ENCODE measurements around the gene TRAF4.

TRAF4 gene

DNA sequence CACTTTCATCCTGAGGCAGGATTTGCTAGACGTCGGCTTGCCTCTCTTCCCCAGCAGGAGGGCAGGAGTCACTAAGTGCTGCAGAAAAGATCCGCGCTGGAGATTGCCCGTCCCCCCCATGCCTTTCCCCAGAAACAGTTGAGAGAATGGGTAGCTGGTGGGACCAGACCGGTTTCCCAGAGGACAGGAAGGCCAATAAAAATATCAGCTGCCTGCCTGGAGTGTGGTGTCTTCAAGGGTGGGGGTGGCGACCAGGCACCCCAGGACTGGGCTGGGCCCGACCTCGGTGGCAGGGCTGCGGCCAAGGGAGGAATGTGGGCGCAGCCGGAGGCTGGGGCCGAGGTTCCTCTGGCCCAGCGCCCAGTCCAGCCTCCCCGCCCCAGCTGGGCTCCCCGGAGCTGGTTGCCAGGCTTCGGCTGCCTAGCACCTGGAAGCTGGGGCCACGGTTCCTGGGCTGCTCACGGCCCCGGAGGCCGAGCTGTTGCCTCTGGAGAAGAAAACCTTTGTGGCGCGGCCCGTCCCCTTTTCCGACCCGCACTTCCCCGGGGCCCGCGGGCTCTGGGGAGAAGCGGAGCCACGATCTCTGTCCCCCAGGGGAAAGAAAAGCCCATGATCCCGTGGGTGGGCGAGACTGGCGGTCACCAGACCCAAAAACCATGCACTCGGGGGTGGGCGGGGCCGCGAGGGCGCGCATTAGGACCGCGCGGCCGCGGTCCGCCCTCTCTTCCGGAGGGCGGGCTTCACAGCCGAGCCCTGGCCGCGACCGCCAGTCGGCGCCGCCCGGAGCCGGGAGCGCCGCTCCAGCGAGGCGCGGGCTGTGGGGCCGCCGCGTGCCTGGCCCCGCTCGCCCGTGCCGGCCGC is at the start of gene TRAF4:
TRAF4 (plus strand) TSS at position 769 of the 861 bp plus-strand sequence. CDS start 102 bp downstream, outside the sequence.
- peak; percentile 88 for DNase-seq

DNA sequence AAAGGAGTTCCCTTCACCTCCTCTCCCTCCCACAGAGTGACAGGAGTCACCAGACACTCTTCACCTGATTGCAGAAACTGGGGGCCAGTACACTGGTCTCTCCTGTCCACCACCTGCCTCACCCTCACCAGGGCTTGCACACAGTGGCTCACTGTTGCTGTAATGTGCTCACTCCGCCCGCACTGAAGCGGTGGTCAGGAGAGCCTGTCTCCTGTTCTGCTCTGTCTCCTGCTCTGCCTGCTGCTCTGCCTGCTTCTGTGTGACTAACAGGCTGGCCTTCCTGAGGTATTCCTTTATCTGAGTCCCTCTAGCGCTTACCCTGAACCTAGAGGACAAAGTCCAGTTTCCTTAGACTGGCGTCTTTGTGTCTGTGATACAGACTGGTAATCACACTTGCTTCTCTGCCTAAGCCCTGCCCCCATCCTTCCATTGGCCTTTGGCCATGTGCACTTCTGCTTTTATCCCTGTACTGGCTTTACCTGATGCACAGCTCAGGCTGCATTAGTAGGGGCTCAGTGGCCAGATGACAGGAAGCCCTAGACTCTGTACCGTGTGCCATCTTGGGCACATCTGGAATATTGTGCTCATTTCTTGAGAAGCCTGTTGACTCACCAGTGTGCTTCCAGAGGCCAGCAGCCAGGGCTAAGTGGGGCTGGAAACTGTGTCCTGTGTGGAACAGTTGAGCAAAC is 45.4 kb upstream of the TRAF4 start:
- DNase-seq = no peak

DNA sequence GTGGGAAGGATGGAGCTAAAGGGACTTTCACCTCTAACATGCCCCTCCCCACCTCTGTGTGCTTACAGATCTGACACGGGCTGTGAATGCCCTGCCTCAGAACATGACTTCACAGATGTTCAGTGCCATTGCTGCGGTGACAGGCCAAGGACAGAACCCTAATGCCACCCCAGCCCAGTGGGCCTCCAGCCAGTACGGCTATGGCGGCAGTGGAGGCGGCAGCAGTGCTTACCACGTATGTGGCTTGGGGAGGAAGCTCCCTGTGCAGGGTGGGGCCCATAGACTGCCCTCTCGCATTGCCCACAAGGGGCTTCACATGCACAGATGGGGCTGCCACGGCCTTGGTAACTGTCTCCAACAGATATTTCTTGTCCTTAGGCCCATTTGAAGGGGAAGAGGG is 43.5 kb upstream of the TRAF4 start:
- no peak for DNase-seq

DNA sequence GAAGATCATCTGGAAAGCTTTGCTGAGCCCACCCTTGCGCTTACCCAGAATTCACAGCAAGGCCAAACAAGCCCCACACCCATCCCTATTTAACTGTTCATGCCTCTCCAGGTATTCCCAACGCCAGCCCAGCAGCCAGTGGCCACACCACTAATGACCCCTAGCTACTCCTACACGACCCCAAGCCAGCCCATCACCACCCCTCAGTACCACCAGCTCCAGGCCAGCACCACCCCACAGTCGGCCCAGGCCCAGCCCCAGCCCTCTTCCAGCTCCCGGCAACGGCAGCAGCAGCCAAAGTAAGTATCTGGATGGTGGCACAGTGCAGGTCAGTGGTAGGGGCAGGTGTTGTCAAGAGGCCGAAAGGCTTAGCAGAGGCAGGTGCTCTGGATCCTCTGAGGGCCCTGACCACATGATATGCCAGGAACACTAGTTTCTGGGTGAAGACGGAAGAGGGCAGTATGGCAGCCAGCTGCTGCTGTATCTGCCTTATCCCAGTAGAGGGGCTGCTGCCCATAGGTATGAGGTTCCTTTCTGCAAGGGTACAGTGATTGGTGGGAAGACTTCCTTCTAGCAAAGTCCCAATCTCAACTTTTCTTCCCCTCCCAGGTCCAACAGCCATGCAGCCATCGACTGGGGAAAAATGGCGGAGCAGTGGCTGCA is 42.9 kb upstream of the TRAF4 start:
- no peak for DNase-seq

DNA sequence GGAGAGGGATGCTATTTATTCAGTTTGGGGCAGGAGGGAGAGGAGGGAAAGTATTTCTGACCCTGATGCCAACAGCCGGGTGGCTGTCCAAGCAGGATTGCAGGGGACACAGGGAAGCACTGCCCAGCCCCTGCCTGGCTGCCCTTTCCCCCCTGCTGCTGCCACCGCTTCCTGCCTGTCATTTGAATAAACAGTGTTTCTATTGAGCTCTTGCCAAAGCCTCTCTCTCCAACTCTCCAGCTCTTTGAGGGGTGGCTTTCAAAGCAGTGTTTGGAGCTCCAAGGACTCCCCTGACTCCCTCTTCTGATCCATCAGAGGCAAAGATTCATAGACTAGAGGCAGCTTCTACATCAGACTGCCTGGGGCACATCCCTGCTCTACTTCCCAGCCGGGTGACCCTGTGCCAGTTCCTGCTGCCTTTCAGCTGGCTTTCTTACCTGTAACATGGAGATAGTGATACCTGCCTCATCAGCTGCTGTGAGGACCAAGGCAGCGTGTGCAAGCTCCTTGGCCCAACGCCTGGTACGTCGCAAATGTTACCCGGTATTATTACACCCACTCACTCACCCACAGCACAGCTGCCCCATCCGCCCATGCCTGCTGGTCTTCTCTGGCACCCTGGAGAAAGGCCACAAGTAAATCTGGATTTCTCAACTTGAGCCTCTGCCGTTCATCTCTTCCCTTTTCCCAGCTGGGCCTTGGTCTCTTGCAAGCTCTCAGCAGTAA is 41.6 kb upstream of the TRAF4 start:
- DNase-seq = no peak

- no peak for DNase-seq
Measured at GRCh38 chr17:28702752-28703150, 41.1 kb upstream of the TRAF4 start.

DNA sequence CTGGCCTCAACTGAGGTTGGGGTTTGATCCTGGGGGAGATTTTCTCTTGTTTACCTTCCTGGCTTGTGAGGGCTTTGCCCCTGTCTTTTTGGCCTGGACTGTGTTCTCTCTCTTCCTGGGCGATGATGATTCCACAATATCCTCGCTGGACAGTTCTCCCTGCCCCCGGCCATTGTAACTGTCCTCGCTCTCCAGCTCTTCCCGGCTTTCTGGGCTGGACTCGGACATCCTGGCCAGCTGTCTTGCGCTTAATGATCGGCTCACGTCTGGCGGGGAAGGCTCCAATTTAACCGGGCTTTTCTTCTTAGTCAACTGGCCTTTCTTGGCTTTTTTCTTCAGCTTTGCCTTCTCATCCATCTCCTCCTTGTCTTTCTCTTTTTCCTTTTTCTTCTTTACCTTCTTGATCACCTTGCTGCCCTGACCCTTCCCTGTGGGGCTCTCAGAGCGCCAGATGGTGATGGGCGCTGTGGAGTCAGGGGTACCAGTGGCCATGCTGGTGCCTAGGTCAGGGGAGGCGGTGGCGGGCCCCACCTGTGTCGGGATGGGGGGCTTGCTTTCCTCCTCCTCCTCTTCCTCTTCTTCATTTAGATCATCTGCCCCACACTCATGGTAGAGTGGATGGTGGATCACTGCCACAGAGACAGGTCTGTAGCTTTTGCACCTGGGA is 40.1 kb upstream of the TRAF4 start:
- DNase-seq = no peak

DNA sequence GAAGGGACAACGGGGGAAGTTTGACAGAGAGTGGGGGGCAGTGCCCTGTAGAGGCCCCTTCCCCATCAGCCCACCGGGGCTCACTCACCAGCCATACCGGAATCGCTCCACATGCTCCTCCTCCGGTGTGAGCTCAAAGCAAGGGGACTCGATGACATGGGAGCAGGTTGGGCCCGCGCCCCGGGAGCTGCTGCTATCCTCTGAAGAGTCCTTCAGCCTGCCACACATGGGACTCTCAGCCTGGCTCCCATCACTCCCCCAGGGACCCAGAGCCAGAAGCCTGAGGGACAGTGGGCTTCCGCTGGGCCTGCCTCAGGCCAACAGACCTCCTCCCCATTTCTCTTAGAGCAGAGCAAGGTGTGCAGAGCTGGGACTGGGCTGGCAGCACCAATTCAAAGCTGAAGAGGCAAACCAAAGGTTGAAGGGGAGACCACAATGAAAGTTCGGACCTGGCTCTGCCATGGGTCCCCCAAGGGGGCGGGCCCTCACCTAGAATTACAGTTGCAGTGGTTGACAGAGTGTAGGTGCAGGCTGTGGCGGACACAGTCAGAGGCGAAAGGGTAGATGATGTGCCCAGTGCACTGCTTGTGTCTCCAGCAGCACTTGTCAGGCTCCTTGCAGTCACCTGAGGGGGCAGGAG is 39.5 kb upstream of the TRAF4 start:
- no peak for DNase-seq

GRCh38 chr17:28705074-28705659 is 38.6 kb upstream of the TRAF4 start:
- DNase-seq = no peak

DNA sequence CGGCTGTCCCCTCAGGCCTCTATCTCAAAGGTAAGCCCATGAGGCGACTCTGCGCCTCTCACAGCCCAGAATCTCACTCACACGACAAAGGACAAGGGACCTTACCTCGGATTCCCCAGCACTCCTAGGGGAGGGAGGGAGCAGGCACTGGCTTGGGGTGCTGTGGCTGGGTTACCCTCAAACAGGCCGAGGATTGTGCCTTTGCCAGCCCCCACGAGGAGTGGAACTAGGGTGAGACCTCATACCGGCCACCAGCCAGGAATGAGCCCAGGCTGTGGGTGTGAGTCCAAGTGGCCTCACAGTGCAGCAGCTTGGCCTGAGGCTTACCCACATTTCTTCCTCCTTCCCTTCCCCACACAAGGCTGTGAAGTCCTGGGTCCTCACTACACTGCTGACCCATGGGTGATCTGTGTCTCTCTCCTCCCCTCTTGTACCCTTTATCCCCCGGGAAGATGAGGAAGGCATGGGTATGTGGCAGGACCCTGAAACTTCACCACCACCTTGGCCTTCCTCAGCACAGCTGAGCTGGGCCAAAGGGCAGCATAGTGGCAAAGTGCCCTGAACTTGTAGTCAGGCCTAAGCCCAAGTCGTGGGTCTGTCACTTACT is 38.0 kb upstream of the TRAF4 start:
- no peak for DNase-seq

- no peak for DNase-seq
Measured at GRCh38 chr17:28706471-28707338, 37.1 kb upstream of the TRAF4 start.

DNA sequence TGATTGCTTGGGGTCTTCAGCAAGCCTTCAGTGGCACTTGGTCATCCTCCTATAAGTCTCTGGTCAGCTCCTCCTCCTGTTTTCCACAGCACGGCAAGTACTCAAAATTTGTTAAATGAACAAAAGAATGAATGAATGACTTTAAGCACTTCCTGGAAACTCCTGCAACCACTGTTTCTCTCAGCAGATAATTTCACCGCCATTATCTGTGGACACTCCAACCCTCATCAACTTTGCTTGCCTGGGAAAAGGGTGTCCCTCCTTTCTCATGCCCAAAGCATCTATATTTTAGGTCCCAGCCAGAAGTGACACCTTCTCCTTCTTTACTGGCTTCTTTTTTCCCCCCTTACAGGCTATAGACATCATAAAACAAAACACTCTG is 36.5 kb upstream of the TRAF4 start:
- no peak for DNase-seq

DNA sequence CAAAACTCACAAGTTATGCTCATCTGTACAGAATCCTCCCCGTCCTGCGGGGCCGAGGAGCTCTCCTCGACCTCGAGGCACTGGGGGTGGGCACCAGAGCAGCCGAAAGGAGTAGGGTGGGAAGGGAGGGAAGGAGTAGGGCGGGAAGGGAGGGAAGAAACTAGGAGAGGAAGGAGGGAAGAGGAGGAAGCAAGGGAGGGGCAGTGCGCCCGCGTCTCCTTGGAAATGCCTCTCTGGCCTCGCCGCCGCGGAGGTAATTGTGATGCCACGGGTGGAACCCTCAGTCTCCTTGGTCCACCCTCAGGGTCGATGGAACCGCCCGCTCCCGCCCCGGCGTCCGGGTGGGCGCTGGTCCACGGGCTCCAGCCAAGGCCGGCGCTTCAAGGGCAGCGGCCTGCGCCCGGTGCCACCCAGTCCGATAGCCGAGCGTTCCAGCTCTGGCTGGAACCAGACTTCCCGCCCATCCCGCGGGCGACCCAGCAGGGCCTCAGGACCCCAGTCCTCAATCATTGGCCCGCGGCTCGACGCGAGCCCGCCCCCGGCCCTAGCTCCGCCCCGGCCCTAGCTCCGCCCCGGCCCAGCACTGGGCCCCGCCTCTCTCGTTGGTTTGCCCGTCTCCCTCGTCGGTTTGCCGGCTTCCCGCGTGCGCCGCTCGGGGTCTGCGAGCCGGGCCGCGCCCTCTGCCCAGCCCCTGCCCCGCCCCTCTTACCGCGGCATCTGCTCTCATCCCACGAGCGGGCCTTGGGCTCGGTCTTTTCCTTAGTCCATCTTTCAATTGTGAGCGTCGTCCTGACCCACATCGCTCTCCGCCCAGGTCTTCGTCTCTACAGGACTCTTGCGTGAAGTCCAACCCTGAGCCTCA is 32.7 kb upstream of the TRAF4 start:
- DNase-seq = peak; percentile 89

DNA sequence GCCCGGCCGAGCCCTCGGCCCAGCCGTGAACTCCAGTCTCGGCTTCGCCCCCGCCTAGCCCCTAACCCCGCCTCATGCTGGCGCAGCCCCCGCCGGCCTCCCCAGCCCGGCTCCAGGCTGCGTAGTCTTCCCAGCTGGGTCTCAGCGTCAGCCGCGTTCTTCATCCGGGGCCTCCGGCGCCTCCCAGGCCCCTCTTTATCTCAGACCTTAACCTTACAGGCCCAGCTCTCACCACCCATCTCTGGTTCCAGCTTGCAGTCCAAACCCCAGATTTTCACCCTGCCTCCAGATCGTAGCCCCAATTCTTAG is 32.1 kb upstream of the TRAF4 start, which contains the start of gene PROCA1:
PROCA1 (minus strand) TSS at position 166 of the 309 bp plus-strand sequence. CDS start 228 bp downstream, outside the sequence.
- DNase-seq = no peak

DNA sequence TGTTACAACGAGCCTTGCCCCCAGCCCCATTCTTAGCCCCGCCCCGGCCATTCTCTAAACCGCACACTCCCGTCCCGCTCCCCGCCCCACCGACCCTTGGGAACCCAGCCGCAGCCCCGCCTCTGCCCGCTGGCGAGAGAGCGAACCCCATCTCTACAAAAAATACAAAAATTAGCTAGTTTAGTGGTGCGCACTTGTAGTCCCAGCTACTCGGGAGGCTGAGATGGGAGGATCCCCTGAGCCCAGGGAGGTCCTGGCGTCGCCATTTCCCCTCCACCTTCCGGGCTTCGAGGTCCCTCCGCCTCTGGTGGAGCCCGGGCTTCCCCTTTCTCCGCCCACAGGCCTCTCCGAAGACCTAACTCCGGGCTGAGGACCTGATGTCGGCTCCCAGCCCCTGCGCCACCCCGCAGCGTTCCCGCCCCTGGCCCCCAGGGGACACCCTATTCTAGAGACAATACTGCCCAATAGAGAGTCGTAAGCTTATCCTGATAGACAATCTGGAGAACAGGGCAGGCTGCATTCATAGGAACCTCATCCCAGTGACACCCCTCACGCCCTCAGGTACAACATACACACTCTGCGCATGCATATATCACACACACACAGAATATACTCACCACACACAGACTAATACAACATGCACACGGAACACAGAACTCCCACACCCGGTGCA is 31.6 kb upstream of the TRAF4 start:
- peak; percentile 78 for DNase-seq

GRCh38 chr17:28712705-28713415 is 31.0 kb upstream of the TRAF4 start:
- no peak for DNase-seq

- DNase-seq = no peak
Measured at GRCh38 chr17:28714281-28714680, 29.5 kb upstream of the TRAF4 start.

DNA sequence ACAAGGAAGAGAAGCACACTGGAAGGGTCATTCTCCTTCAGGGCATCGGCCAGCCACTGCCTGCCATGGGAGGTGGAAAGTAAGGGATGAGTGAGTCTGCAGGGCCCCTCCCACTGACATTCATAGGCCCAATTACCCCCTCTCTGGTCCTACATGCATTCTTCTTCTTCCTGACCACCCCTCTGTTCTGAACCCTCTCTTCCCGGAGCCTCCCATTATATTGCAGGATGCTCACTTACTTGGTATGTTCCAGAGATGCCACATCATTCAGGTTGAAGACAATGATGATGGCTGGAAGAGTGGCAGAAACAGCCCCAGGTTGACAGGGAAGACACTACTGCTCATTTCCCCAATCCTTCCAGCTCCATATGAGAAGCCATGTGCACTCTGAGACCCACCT is 28.6 kb upstream of the TRAF4 start:
- no peak for DNase-seq

All from suppressor macrophage treated with lipopolysaccharide for 4 hours (primary cell).